Parathyroid adenoma (tissue), 2 donors: ENCODE measurements around the gene SLC29A1.

Experiments used
- H2AFZ ChIP-seq: fragments of 300-600 bp; sonication (generic); one replicate; pipeline ENCODE4 v1.7.0; 2017; ENCODE audit warnings: antibody characterized with exemption, mild to moderate bottlenecking
- H3K27ac ChIP-seq: fragments of 300-600 bp; sonication (generic); one replicate; pipeline ENCODE4 v1.7.0; 2017
- H3K27me3 ChIP-seq: fragments of 300-600 bp; sonication (generic); one replicate; pipeline ENCODE4 v1.7.0; 2017; ENCODE audit warnings: low read length; ENCODE audit not compliant: control insufficient read depth, insufficient read depth
- H3K36me3 ChIP-seq: fragments of 300-600 bp; sonication (generic); one replicate; pipeline ENCODE4 v1.7.0; 2017; ENCODE audit warnings: low read length; ENCODE audit not compliant: control insufficient read depth, insufficient read depth
- H3K4me1 ChIP-seq: fragments of 300-600 bp; sonication (generic); one replicate; pipeline ENCODE4 v1.7.0; 2017; ENCODE audit warnings: control low read depth
- H3K4me2 ChIP-seq: fragments of 300-600 bp; sonication (generic); one replicate; pipeline ENCODE4 v1.7.0; 2017; ENCODE audit warnings: low read length
- H3K4me3 ChIP-seq: fragments of 300-600 bp; sonication (generic); one replicate; pipeline ENCODE4 v1.7.0; 2017; ENCODE audit warnings: low read depth, low read length
- H3K79me2 ChIP-seq: fragments of 300-600 bp; sonication (generic); one replicate; pipeline ENCODE4 v1.7.0; 2017; ENCODE audit warnings: control low read depth
- H3K9ac ChIP-seq: fragments of 300-600 bp; sonication (generic); one replicate; pipeline ENCODE4 v1.7.0; 2017; ENCODE audit warnings: mild to moderate bottlenecking
- H3K9me3 ChIP-seq: fragments of 300-600 bp; sonication (generic); one replicate; pipeline ENCODE4 v1.7.0; 2017; ENCODE audit warnings: low read length; ENCODE audit not compliant: control insufficient read depth
- TF ChIP-seq, protein P1 (sequence below): fragments of 300-600 bp; sonication (generic); IDR thresholded peaks from one replicate; pipeline ENCODE4 v1.7.0; 2017; ENCODE audit warnings: antibody characterized with exemption, mild to moderate bottlenecking
- donor health status: primary hyperparathyroidism.

SLC29A1 gene

DNA sequence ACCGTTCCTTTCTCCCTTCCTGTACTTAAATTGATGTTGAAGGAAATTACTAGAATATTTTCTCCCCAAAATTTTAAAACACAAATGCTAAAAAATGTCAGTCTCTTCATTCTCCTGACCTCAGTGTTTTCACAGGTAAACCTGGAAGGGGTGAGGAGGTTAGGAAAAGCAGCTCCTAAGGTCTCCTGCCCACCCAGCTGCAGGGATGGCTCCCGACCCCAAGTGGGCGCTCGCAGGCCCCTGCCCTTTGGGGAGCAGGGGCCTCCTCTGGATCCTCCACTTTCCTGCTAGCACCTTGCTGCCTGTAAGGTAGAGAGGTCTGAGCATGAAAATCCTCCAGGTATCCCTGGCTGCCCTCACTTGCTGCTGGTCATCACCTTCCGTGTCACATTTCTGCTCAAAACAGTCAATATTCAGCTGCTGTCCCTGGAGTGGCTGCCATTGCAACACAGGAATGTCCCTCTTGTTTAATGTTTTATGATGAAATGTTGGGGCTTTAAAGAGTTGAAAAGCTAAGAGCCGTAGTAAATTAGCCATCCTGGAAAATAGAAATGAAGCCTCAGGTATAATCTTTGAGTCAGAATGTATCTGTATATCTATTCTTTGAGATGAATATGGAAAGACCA, 12.6 kb downstream of the SLC29A1 start:
- Histone ChIP-seq H3K4me1 (peaks cover 30% of the 10 kb centered on the region), H3K27me3 (no peaks in the 10 kb centered on the region), H3K9ac (no peak overlapping the region), H3K9me3 (no peaks in the 10 kb centered on the region), H3K4me3 (no peak overlapping the region), H3K27ac (no peak overlapping the region), H3K4me2 (no peak overlapping the region), H3K79me2 (no peaks in the 10 kb centered on the region), H3K36me3 (no peaks in the 10 kb centered on the region), H2AFZ (no peak overlapping the region)
- TF ChIP-seq, protein P1, sequence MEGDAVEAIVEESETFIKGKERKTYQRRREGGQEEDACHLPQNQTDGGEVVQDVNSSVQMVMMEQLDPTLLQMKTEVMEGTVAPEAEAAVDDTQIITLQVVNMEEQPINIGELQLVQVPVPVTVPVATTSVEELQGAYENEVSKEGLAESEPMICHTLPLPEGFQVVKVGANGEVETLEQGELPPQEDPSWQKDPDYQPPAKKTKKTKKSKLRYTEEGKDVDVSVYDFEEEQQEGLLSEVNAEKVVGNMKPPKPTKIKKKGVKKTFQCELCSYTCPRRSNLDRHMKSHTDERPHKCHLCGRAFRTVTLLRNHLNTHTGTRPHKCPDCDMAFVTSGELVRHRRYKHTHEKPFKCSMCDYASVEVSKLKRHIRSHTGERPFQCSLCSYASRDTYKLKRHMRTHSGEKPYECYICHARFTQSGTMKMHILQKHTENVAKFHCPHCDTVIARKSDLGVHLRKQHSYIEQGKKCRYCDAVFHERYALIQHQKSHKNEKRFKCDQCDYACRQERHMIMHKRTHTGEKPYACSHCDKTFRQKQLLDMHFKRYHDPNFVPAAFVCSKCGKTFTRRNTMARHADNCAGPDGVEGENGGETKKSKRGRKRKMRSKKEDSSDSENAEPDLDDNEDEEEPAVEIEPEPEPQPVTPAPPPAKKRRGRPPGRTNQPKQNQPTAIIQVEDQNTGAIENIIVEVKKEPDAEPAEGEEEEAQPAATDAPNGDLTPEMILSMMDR = no peak

DNA sequence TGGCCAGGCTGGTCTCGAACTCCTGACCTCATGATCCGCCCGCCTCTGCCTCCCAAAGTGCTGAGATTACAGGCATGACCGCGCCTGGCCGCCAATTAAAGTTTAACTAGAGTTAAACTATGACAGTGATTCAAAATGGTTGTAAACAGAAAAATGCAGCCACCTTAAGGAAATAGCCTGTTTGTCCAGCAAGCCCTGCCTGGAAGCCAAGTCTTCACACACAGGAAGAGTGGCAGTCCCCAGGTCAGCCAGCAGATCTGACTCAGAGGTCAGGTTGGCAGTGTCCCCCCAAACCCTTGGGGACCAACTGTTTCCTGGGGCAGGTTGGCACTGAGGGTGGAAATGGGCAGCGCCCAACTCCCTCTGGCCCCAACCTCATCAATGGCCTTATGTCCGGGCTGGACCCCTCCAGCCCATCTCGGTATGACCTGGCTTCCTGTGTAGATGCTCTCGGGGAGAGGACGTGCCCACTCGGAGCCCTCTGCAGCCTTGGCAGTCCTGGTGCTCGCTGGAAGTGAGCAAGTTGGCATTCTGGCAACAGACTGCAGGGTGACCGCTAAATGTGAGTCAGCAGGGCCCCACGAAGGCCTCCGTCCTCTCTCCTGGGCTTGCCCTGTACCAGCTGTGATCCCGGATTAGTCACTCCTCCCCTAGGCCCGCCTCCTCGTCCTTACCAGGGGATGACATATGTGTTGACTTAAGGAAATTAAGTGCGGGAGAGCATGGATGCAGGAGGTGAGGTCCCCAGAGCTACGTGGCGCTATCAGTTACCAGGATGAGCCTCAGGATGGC, 13.8 kb downstream of the SLC29A1 start:
- peak overlapping the region; percentile 75 for H3K4me3 ChIP-seq
- peak overlapping the region; percentile 100 for H2AFZ ChIP-seq
- no peaks in the 10 kb centered on the region for H3K9me3 ChIP-seq
- peak overlapping the region; percentile 89 for H3K27ac ChIP-seq
- H3K9ac ChIP-seq = peak overlapping the region; percentile 64
- no peaks in the 10 kb centered on the region for H3K27me3 ChIP-seq
- peaks cover 30% of the 10 kb centered on the region for H3K4me1 ChIP-seq
- no peaks in the 10 kb centered on the region for H3K36me3 ChIP-seq
- H3K4me2 ChIP-seq = peak overlapping the region; percentile 87
- H3K79me2 ChIP-seq = no peaks in the 10 kb centered on the region
- TF ChIP-seq, protein P1 = no peak

DNA sequence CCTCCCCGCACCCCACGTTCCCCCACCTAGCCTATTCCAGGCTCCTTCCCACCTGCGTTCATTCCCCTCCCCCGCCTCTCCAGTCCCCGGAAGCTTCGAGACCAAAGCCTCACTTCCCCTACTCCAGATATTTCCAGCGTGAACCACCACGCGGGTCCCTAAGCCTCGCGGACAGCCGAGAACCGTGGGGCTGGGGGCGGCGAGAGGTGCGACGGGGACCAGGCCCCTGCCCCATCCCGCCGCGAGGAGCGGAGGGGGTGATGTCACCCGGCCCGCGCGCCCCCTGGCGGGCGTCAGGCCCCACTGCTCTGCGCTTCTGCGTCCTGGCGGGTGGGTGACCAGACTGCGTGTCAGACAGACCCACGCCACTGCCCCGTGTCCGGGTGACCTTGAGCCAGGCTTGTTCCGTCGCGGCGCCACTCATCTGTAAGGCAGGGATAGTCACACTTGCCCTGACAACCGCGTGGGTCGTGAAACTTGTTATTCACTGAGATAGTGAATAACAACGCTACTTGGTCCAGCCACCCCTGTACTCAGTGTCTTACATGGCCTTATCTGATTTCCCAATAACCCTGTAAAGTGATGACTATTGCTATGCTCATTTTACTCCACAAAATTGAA, 14.5 kb downstream of the SLC29A1 start:
- H3K4me1 ChIP-seq = peaks cover 30% of the 10 kb centered on the region
- H3K9me3 ChIP-seq = no peaks in the 10 kb centered on the region
- H3K27me3 ChIP-seq = no peaks in the 10 kb centered on the region
- H3K27ac ChIP-seq = peak overlapping the region; percentile 89
- peak overlapping the region; percentile 87 for H3K4me2 ChIP-seq
- TF ChIP-seq, protein P1 = peak; percentile 98
- peak overlapping the region; percentile 100 for H2AFZ ChIP-seq
- H3K9ac ChIP-seq = peak overlapping the region; percentile 64
- H3K79me2 ChIP-seq = no peaks in the 10 kb centered on the region
- no peaks in the 10 kb centered on the region for H3K36me3 ChIP-seq
- H3K4me3 ChIP-seq = peak overlapping the region; percentile 75

DNA sequence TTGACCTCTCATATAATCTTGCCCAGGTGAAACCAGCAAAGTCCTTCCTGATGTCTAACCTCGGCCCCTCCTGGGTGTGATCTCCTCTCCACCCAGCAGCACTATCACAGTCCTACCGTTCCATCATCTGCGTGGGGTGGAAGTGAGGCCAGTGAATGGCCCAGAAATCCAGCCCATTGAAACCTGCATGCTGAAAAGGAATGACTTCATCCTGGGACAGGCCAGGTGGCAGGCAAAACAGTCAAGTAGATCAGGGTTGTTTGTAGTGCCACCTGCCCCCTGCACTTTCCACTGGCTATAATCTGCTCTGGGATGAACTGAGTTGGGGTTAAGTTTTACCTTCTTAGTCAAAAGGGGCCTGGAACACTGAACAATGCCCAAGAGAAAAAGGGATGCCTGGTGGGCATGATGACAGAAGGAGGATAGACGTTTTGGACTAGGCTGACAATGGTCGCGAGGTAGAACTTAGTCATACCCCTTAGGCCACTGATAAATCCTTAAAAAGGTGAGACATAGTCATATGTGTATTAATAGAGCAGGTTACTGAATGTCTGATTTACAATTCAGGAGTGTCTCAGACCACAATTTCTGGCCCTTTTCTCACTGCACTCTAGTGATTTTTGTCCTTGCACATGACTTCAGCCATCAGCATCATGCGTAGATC, 15.4 kb downstream of the SLC29A1 start:
- no peak overlapping the region for H3K4me3 ChIP-seq
- H3K27ac ChIP-seq = no peak overlapping the region
- H3K79me2 ChIP-seq = no peaks in the 10 kb centered on the region
- H3K4me1 ChIP-seq = peaks cover 29% of the 10 kb centered on the region
- no peaks in the 10 kb centered on the region for H3K9me3 ChIP-seq
- no peak overlapping the region for H3K4me2 ChIP-seq
- no peak overlapping the region for H3K9ac ChIP-seq
- peak overlapping the region; percentile 100 for H2AFZ ChIP-seq
- TF ChIP-seq, protein P1 = no peak
- no peaks in the 10 kb centered on the region for H3K27me3 ChIP-seq
- no peaks in the 10 kb centered on the region for H3K36me3 ChIP-seq
